Peyer's patch (tissue), 4 donors: ENCODE measurements around the gene STARD9. TPM values are rescaled to one million over a fixed set of nuclear protein-coding genes. Genes with fewer than 3 reads are reported as not detected.

Experiments
- DNase-seq, 3 donors: peaks; one replicate each; pipeline ENCODE4 v3.0.0-alpha.2; 2017 to 2019
- H3K27ac ChIP-seq, 4 donors: fragments of 200-600 bp; sonication (generic); one replicate each; pipeline ENCODE4 v1.5.1; 2016 to 2019
- H3K27me3 ChIP-seq, 2 donors: fragments of 200-600 bp; sonication (generic); one replicate each; pipeline ENCODE4 v1.5.1; 2019
- H3K36me3 ChIP-seq, 3 donors: fragments of 200-600 bp; sonication (generic); one replicate each; pipeline ENCODE4 v1.5.1; 2016 to 2019
- H3K4me1 ChIP-seq, 4 donors: fragments of 200-600 bp; sonication (generic); one replicate each; pipeline ENCODE4 v1.5.1; 2016 to 2019
- H3K4me3 ChIP-seq, 4 donors: fragments of 200-600 bp; sonication (generic); 1 replicate in 3 of 4; 2 replicates in 1 of 4; pipeline ENCODE4 v1.5.1; 2016 to 2019; ENCODE audit warnings: mild to moderate bottlenecking in 1 of 4
- H3K9me3 ChIP-seq, 4 donors: fragments of 200-600 bp; sonication (generic); one replicate each; pipeline ENCODE4 v1.5.1; 2016 to 2019; ENCODE audit warnings: mild to moderate bottlenecking in 1 of 4
- CTCF ChIP-seq, 6 experiments: fragments of 450-650 bp in 4 of 6; fragments of 200-600 bp in 2 of 6; sonication (generic) in 1 of 6; IDR thresholded peaks; one replicate each; pipeline ENCODE4 v1.5.1; 2017 to 2019; ENCODE audit warnings: antibody characterized with exemption in 6 of 6, mild to moderate bottlenecking in 3 of 6, moderate library complexity in 1 of 6
- POLR2A ChIP-seq, 2 donors: fragments of 450-650 bp; IDR thresholded peaks; one replicate each; pipeline ENCODE4 v1.5.1; 2017; ENCODE audit warnings: antibody characterized with exemption in 2 of 2, mild to moderate bottlenecking in 2 of 2, moderate library complexity in 2 of 2
- total RNA-seq, 4 donors: library from RNA; depleted of rRNA; stranded (reverse); fragments of >200 nt; gene quantifications; one replicate each; pipeline ENCODE4 v1.1.0, GENCODE V29; 2016

The STARD9 gene
- total RNA-seq, 4 donors from 2014 or later, result 4.2 to 153 (median 20.4) TPM

GRCh38 chr15:42721016-42721415 is 145.6 kb downstream of the STARD9 start:
- Histone ChIP-seq H3K27ac (no peak overlapping the region), H3K36me3 (peaks cover 0 to 69% (median 0%) of the 10 kb centered on the region in 3 donors), H3K4me3 (no peak overlapping the region), H3K4me1 (no peaks in the 10 kb centered on the region), H3K27me3 (no peaks in the 10 kb centered on the region), H3K9me3 (no peaks in the 10 kb centered on the region)
- no peak for DNase-seq
- TF ChIP-seq CTCF (IDR thresholded peaks at IDR 0.05) (no peak), POLR2A (IDR thresholded peaks at IDR 0.05) (no peak)

GRCh38 chr15:42721916-42722315 is 146.5 kb downstream of the STARD9 start:
- Histone ChIP-seq H3K36me3 (peaks cover 0 to 78% (median 0%) of the 10 kb centered on the region in 3 donors), H3K4me1 (no peaks in the 10 kb centered on the region), H3K9me3 (no peaks in the 10 kb centered on the region), H3K27ac (no peak overlapping the region), H3K4me3 (no peak overlapping the region), H3K27me3 (no peaks in the 10 kb centered on the region)
- DNase-seq, result no peak
- TF ChIP-seq CTCF (IDR thresholded peaks at IDR 0.05) (no peak), POLR2A (IDR thresholded peaks at IDR 0.05) (no peak)

GRCh38 chr15:42723068-42723467 is 147.7 kb downstream of the STARD9 start:
- TF ChIP-seq POLR2A (IDR thresholded peaks at IDR 0.05) (no peak), CTCF (IDR thresholded peaks at IDR 0.05) (no peak)
- H3K4me1 ChIP-seq, result no peaks in the 10 kb centered on the region
- H3K27ac ChIP-seq, result no peak overlapping the region
- no peak for DNase-seq
- no peaks in the 10 kb centered on the region for H3K27me3 ChIP-seq
- H3K36me3 ChIP-seq, result peaks cover 0 to 87% (median 0%) of the 10 kb centered on the region in 3 donors
- H3K9me3 ChIP-seq, result no peaks in the 10 kb centered on the region
- H3K4me3 ChIP-seq, result no peak overlapping the region

GRCh38 chr15:42724276-42724675 is 148.9 kb downstream of the STARD9 start:
- DNase-seq, result no peak
- H3K27ac ChIP-seq, result no peak overlapping the region
- H3K4me1 ChIP-seq, result no peaks in the 10 kb centered on the region
- H3K36me3 ChIP-seq, result peaks cover 0 to 89% (median 0%) of the 10 kb centered on the region in 3 donors
- TF ChIP-seq POLR2A (IDR thresholded peaks at IDR 0.05) (no peak), CTCF (IDR thresholded peaks at IDR 0.05) (no peak)
- no peaks in the 10 kb centered on the region for H3K27me3 ChIP-seq
- H3K4me3 ChIP-seq, result no peak overlapping the region
- H3K9me3 ChIP-seq, result no peaks in the 10 kb centered on the region

- no peak for DNase-seq
- Histone ChIP-seq H3K4me1 (no peaks in the 10 kb centered on the region), H3K9me3 (no peaks in the 10 kb centered on the region), H3K27ac (no peak overlapping the region), H3K27me3 (no peaks in the 10 kb centered on the region), H3K36me3 (peaks cover 0 to 89% (median 0%) of the 10 kb centered on the region in 3 donors), H3K4me3 (no peak overlapping the region)
- TF ChIP-seq POLR2A (IDR thresholded peaks at IDR 0.05), result no peak
- no peak for TF ChIP-seq CTCF (IDR thresholded peaks at IDR 0.05)
Measured at GRCh38 chr15:42725331-42725903, 150.0 kb downstream of the STARD9 start.

GRCh38 chr15:42726114-42726513 is 150.7 kb downstream of the STARD9 start:
- no peak for DNase-seq
- H3K36me3 ChIP-seq, result peaks cover 0 to 93% (median 0%) of the 10 kb centered on the region in 3 donors
- TF ChIP-seq POLR2A (IDR thresholded peaks at IDR 0.05) (no peak), CTCF (IDR thresholded peaks at IDR 0.05) (no peak)

More at GRCh38 chr15:42726114-42726513, 150.7 kb downstream of the STARD9 start:
- Histone ChIP-seq H3K9me3 (no peaks in the 10 kb centered on the region), H3K4me1 (no peaks in the 10 kb centered on the region), H3K4me3 (no peak overlapping the region), H3K27ac (no peak overlapping the region), H3K27me3 (no peaks in the 10 kb centered on the region)
